ENCODE data around the gene RRP1B. TPM values are rescaled to one million over a fixed set of nuclear protein-coding genes. Genes with fewer than 3 reads are reported as not detected.
"Not testable (repeated sequence)": the region's sequence is repeated elsewhere in the genome, so short reads cannot be mapped to it uniquely, and the experiment has no call there.

Gene RRP1B
- total and polyA plus RNA-seq, 5 donors, result 4.7 to 12.5 (median 11.2) TPM

DNA sequence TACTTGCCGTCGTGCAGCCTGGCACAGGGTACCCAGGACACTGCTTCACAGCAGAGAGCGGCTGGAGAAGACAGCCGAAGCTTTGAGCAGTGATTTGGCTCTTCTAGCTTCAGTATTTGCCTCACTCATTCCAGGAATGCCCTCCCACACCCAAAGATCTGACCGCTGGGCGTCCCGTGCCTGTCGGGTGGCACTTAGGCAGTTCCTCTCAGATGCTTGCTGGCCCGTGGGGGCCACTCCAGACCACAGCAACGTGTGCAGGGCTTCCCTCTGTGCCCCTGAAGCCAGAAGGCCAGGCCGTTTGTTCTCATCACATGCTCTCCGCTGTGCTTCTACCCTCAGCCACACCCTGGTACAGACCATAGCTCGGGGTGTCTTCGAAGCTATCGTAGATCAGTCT, 17.0 kb downstream of the RRP1B start:
- no peak for ATAC-seq
- Histone ChIP-seq H3K9me3 (ENCODE audit: control insufficient read depth, low read length) (no peaks in the 10 kb centered on the region), H3K27ac (ENCODE audit: low read length) (no peak overlapping the region), H3K27me3 (ENCODE audit: control insufficient read depth, insufficient read depth) (no peaks in the 10 kb centered on the region), H3K4me1 (ENCODE audit: control insufficient read depth, insufficient read depth, low read length) (no peaks in the 10 kb centered on the region), H3K4me3 (ENCODE audit: low read length) (no peak overlapping the region)
- DNase-seq, result no peak
- WGBS, result 94% methylated on average over 15 of the region's 15 CpGs
- intact Hi-C loops (cut with DNase I), result loop anchor here in 1 of 4 donors (10.0 kb wide), 1 partner anchor 68 kb away; no protein-coding TSS in a partner anchor

DNA sequence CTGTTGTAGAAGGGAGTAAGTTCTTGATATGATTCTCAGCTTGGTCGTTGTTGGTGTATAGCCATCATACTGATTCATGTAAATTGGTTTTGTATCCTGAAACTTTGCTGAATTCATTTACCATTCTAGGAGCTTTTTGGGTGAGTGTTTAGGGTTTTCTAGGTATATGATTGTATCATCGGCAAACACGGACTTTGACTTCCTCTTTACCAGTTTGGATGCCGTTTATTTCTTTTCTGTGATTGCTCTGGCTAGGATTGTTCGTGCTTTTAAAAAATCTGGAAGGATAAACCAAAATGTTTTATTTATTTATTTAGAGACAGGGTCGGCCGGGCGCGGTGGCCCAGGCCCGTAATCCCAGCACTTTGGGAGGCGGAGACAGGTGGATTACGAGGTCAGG, 20.6 kb downstream of the RRP1B start:
- Histone ChIP-seq H3K4me3 (ENCODE audit: low read length) (no peak overlapping the region), H3K27ac (ENCODE audit: low read length) (no peak overlapping the region), H3K4me1 (ENCODE audit: control insufficient read depth, insufficient read depth, low read length) (no peaks in the 10 kb centered on the region), H3K27me3 (ENCODE audit: control insufficient read depth, insufficient read depth) (no peaks in the 10 kb centered on the region), H3K9me3 (ENCODE audit: control insufficient read depth, low read length) (no peaks in the 10 kb centered on the region)
- intact Hi-C loops (cut with DNase I), result loop anchor here in 1 of 4 donors (10.0 kb wide), 1 partner anchor 65 kb away; no protein-coding TSS in a partner anchor
- WGBS, result 96% methylated on average over 12 of the region's 12 CpGs
- ATAC-seq, result no peak
- DNase-seq, result no peak

DNA sequence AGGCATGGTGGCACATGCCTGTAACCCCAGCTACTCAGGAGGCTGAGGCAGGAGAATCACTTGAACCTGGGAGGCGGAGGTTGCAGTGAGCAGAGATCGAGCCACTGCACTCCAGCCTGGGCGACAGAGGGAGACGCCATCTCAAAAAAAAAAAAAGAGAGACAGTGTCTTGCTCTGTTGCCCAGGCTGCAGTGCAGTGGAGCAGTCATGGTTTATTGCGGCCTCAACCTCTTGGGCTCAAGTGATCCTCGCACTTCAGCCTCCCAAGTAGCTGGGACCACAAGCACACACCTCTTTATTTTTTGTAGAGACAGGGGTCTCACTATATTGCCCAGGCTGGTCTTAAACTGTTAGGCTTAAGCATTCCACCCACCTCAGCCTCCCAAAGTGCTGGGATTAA, 21.1 kb downstream of the RRP1B start:
- 82% methylated on average over 6 of the region's 6 CpGs for WGBS
- H3K4me3 ChIP-seq (ENCODE audit: low read length); H3K4me1 ChIP-seq (ENCODE audit: control insufficient read depth, insufficient read depth, low read length); ATAC-seq; DNase-seq; intact Hi-C loops (cut with DNase I); H3K9me3 ChIP-seq (ENCODE audit: control insufficient read depth, low read length); H3K27ac ChIP-seq (ENCODE audit: low read length); H3K27me3 ChIP-seq (ENCODE audit: control insufficient read depth, insufficient read depth): not testable (repeated sequence)

DNA sequence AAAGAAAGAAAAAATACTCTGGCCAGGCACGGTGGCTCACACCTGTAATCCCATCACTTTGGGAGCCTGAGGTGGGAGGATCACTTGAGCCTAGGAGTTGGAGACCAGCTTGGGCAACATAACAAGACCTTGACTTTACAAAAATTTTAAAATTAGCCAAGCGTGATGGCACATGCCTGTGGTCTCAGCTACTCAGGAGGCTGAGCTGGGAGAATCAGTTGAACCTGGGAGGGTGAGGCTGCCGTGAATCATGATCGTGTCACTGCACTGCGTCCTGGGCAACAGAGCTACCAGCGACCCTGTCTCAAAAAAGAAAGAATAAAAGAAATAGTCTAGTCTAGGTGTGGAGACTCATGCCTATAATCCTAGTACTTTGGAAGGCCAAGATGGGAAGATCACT, 22.3 kb downstream of the RRP1B start:
- no peaks in the 10 kb centered on the region for H3K27me3 ChIP-seq (ENCODE audit: control insufficient read depth, insufficient read depth)
- no peaks in the 10 kb centered on the region for H3K4me1 ChIP-seq (ENCODE audit: control insufficient read depth, insufficient read depth, low read length)
- WGBS, result 98% methylated on average over 6 of the region's 6 CpGs
- intact Hi-C loops (cut with DNase I), result no loop called here
- DNase-seq, result no peak
- no peaks in the 10 kb centered on the region for H3K9me3 ChIP-seq (ENCODE audit: control insufficient read depth, low read length)
- ATAC-seq, result no peak
- no peak overlapping the region for H3K27ac ChIP-seq (ENCODE audit: low read length)
- H3K4me3 ChIP-seq (ENCODE audit: low read length), result no peak overlapping the region

DNA sequence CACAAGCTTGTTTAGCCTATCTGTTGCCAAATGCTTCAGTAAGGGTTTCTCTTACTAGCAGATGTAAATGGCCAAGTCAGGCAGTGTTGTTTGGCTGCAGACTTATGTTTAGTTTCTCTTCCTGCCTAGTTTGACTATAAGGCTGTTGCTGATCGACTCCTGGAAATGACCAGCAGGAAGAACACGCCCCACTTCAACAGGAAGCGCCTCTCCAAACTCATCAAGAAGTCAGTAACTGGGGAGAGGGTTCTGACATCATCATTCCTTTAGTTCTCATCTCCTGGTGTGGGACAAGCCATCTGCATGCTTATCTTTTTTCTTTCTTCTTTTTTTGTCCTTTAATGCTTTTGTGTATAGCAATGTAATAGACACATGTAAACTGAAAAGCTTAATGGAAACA, 25.1 kb downstream of the RRP1B start:
- H3K27ac ChIP-seq (ENCODE audit: low read length), result no peak overlapping the region
- no peaks in the 10 kb centered on the region for H3K9me3 ChIP-seq (ENCODE audit: control insufficient read depth, low read length)
- intact Hi-C loops (cut with DNase I), result no loop called here
- ATAC-seq, result peak; percentile 25 to 85
- 56% methylated on average over 3 of the region's 3 CpGs for WGBS
- no peaks in the 10 kb centered on the region for H3K4me1 ChIP-seq (ENCODE audit: control insufficient read depth, insufficient read depth, low read length)
- H3K4me3 ChIP-seq (ENCODE audit: low read length), result no peak overlapping the region
- DNase-seq, result no peak
- H3K27me3 ChIP-seq (ENCODE audit: control insufficient read depth, insufficient read depth), result no peaks in the 10 kb centered on the region

DNA sequence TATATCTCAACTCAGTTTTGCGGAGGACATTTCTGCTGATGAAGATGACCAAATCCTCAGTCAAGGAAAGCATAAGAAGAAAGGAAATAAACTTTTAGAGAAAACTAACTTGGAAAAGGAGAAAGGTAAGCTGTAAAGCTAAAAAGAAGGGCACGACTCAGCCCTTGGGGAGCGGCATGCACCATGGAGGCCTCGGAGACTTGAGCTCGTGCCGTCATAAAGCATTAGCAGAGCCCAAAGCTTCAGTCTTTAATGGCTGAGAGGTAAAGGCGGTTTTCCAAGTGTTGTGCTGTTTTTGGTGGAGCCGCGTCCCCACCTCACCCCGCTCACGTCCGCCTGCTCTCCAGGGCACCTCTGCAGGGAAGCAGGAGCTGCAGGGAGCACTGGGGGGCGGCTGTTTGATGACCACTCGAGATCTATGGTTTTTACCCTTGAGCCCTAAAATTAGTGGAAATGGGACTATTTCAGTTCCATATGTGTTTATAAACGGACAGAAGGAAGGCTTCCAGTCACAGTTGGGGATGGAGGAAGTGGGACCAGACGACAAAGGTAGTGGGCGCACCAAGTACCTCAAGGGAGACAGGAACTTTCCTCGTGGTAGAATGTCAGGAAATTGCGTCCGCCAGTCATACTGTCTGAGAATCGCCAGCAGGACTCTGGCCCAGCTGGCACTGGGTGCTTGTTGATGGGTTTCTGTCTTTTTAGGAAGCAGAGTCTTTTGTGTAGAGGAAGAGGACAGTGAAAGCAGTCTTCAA, 27.6 kb downstream of the RRP1B start:
- intact Hi-C loops (cut with DNase I), result loop anchor here in 1 of 4 donors (5.0 kb wide), 1 partner anchor 35 kb away; no protein-coding TSS in a partner anchor
- 88% methylated on average over 21 of the region's 21 CpGs for WGBS
- Histone ChIP-seq H3K27ac (ENCODE audit: low read length) (no peak overlapping the region), H3K4me1 (ENCODE audit: control insufficient read depth, insufficient read depth, low read length) (no peaks in the 10 kb centered on the region), H3K4me3 (ENCODE audit: low read length) (no peak overlapping the region), H3K27me3 (ENCODE audit: control insufficient read depth, insufficient read depth) (no peaks in the 10 kb centered on the region), H3K9me3 (ENCODE audit: control insufficient read depth, low read length) (no peaks in the 10 kb centered on the region)
- DNase-seq, result no peak
- no peak for ATAC-seq

DNA sequence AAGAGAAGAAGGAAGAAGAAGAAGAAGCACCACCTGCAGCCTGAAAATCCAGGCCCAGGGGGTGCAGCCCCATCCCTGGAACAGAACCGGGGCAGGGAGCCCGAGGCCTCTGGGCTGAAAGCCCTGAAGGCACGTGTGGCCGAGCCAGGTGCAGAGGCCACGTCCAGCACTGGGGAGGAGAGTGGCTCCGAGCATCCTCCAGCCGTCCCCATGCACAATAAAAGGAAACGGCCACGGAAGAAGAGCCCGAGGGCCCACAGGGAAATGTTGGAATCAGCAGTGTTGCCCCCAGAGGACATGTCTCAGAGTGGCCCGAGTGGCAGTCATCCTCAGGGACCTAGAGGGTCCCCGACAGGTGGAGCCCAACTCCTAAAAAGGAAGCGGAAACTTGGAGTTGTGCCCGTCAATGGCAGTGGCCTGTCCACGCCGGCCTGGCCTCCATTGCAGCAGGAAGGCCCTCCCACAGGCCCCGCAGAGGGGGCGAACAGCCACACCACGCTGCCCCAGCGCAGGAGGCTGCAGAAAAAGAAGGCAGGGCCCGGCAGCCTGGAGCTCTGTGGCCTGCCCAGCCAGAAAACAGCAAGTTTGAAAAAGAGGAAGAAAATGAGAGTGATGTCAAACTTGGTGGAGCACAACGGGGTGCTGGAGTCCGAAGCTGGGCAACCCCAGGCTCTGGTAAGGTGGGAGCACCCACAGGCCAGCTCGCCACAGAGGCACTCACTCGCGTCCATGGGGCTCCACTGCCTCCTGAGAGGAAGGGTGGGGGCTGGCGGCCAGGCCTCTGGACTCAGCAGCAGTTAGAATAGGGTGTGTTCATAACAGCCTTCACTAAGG, 28.4 kb downstream of the RRP1B start:
- Histone ChIP-seq H3K4me3 (ENCODE audit: low read length) (no peak overlapping the region), H3K9me3 (ENCODE audit: control insufficient read depth, low read length) (no peaks in the 10 kb centered on the region), H3K4me1 (ENCODE audit: control insufficient read depth, insufficient read depth, low read length) (no peaks in the 10 kb centered on the region), H3K27ac (ENCODE audit: low read length) (no peak overlapping the region), H3K27me3 (ENCODE audit: control insufficient read depth, insufficient read depth) (no peaks in the 10 kb centered on the region)
- ATAC-seq (peak in 1 of 2 donors; percentile 12), DNase-seq (no peak)
- intact Hi-C loops (cut with DNase I), result loop anchor here in 1 of 4 donors (5.0 kb wide), 1 partner anchor 35 kb away; no protein-coding TSS in a partner anchor
- WGBS, result 74% methylated on average over 27 of the region's 27 CpGs

DNA sequence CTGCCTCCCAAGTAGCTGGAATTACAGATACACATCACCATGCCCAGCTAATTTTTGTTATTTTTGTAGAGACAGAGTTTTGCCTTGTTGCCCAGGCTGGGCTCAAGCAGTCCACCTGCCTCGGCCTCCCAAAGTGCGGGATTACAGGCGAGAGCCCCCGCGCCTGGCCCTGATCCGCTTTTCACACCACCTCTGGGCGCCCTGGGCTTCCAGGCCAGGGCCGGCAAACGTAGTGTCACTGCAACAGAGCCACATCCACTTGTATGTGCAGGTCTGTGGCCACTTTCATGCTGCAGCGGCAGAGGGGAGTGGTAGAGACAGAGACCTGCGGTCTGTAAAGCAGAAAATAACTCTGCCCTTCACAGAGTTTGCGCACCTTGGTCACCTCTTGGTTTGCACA, 29.5 kb downstream of the RRP1B start:
- WGBS, result 98% methylated on average over 12 of the region's 12 CpGs
- H3K27ac ChIP-seq (ENCODE audit: low read length), result no peak overlapping the region
- no peaks in the 10 kb centered on the region for H3K27me3 ChIP-seq (ENCODE audit: control insufficient read depth, insufficient read depth)
- DNase-seq, result no peak
- no peaks in the 10 kb centered on the region for H3K4me1 ChIP-seq (ENCODE audit: control insufficient read depth, insufficient read depth, low read length)
- no peak for ATAC-seq
- intact Hi-C loops (cut with DNase I), result loop anchor here in 1 of 4 donors (5.0 kb wide), 1 partner anchor 33 kb away; no protein-coding TSS in a partner anchor
- H3K4me3 ChIP-seq (ENCODE audit: low read length), result no peak overlapping the region
- H3K9me3 ChIP-seq (ENCODE audit: control insufficient read depth, low read length), result no peaks in the 10 kb centered on the region

DNA sequence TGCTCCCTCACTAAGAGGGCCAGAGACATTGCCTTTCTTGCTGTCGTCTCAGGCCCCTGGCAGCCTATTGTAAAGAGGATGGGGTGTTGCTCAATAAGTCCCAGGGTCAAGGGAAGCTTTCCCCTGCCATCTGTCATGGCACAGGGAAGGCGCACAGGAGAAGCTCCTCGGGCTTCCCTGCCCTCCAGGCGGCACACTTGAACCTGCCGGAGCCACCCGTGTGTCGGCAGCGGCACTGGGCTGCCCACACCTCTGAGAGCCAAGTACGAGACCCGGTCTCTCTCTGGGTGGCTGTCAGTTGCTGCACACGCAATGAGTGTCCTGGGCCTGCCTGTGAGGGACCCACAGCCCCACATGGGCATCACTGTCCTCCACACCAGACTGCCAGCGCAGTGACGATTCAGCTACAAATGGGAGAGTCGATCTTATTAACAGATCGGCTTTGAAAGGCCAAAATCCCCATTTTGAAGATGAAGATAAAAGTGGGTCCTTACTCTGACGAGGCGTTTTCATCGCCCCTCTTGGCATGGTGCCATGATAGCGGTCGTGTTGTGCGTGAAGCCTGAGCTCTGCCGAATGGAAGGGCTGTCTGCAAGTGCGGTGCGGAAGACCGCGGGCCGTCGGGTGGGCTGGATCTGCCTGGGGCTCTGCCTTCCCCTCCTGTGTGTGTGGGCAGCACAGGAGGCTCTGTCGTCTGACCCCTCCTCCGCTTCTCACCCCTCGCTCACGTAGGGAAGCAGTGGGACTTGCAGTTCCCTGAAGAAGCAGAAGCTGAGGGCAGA, 30.4 kb downstream of the RRP1B start:
- no peaks in the 10 kb centered on the region for H3K27me3 ChIP-seq (ENCODE audit: control insufficient read depth, insufficient read depth)
- H3K9me3 ChIP-seq (ENCODE audit: control insufficient read depth, low read length), result no peaks in the 10 kb centered on the region
- no peak for ATAC-seq
- H3K27ac ChIP-seq (ENCODE audit: low read length), result no peak overlapping the region
- H3K4me3 ChIP-seq (ENCODE audit: low read length), result no peak overlapping the region
- WGBS, result 91% methylated on average over 32 of the region's 32 CpGs
- intact Hi-C loops (cut with DNase I), result loop anchor here in 1 of 4 donors (5.0 kb wide), 1 partner anchor 33 kb away; no protein-coding TSS in a partner anchor
- H3K4me1 ChIP-seq (ENCODE audit: control insufficient read depth, insufficient read depth, low read length), result no peaks in the 10 kb centered on the region
- no peak for DNase-seq

DNA sequence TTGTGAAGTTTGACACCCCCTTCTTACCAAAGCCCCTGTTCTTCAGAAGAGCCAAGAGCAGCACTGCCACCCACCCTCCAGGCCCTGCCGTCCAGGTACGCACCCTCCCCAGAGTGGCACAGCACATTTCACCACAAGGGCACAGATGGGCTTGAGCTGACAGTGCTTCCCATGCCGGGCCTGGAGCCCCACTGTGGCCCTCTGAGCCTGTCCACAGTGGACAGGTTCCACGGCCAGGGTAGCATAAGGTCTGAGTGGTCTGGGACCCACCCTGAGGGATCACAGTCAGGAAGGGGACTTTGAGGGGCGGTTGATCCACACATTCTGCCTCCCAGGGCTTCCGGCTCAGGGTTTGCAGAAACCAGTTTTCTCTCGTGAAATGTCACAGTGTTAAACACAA, 31.0 kb downstream of the RRP1B start:
- no peaks in the 10 kb centered on the region for H3K27me3 ChIP-seq (ENCODE audit: control insufficient read depth, insufficient read depth)
- DNase-seq, result no peak
- intact Hi-C loops (cut with DNase I), result no loop called here
- H3K4me3 ChIP-seq (ENCODE audit: low read length), result no peak overlapping the region
- H3K9me3 ChIP-seq (ENCODE audit: control insufficient read depth, low read length), result no peaks in the 10 kb centered on the region
- no peak for ATAC-seq
- WGBS, result 98% methylated on average over 7 of the region's 7 CpGs
- no peaks in the 10 kb centered on the region for H3K4me1 ChIP-seq (ENCODE audit: control insufficient read depth, insufficient read depth, low read length)
- H3K27ac ChIP-seq (ENCODE audit: low read length), result no peak overlapping the region

Measured in right cardiac atrium (tissue), 5 donors.